ENCODE results near the gene DHX15.

GRCh38 chr4:24482871-24483270 is 101.5 kb downstream of the DHX15 start:
- TF ChIP-seq SUZ12 (IDR thresholded peaks at IDR 0.05) (no peak), LEF1 (IDR thresholded peaks at IDR 0.05; ENCODE audit: borderline replicate concordance) (no peak), FOXM1 (IDR thresholded peaks at IDR 0.05; ENCODE audit: borderline replicate concordance) (no peak), NFRKB (IDR thresholded peaks at IDR 0.05) (no peak), BHLHE40 (IDR thresholded peaks at IDR 0.05; ENCODE audit: borderline replicate concordance) (no peak), CTBP1 (IDR thresholded peaks at IDR 0.05; ENCODE audit: borderline replicate concordance) (no peak), FOXK2 (IDR thresholded peaks at IDR 0.05) (no peak), PKNOX1 (IDR thresholded peaks at IDR 0.05) (no peak), ELF4 (IDR thresholded peaks at IDR 0.05) (no peak), ARNT (IDR thresholded peaks at IDR 0.05) (no peak), SP1 (IDR thresholded peaks at IDR 0.05) (no peak)
